Muscle layer of colon (tissue), 2 donors: ENCODE measurements around the gene RUSF1.

Source experiments
- H3K27ac ChIP-seq: one replicate; pipeline ENCODE4 v1.7.0; 2013; ENCODE audit warnings: low read depth, mild to moderate bottlenecking, low read length, moderate library complexity
- H3K27me3 ChIP-seq, 2 donors: one replicate each; pipeline ENCODE4 v1.7.0; 2013; ENCODE audit warnings: low read length in 2 of 2, mild to moderate bottlenecking in 2 of 2; ENCODE audit not compliant: insufficient read depth in 2 of 2, control insufficient read depth in 1 of 2
- H3K36me3 ChIP-seq: one replicate; pipeline ENCODE4 v1.7.0; 2013; ENCODE audit warnings: mild to moderate bottlenecking, low read length; ENCODE audit not compliant: insufficient read depth
- H3K4me1 ChIP-seq: one replicate; pipeline ENCODE4 v1.7.0; 2013; ENCODE audit warnings: mild to moderate bottlenecking, low read length; ENCODE audit not compliant: insufficient read depth
- H3K4me3 ChIP-seq, 2 donors: one replicate each; pipeline ENCODE4 v1.7.0; 2013; ENCODE audit warnings: low read length in 2 of 2, low read depth in 1 of 2, mild to moderate bottlenecking in 1 of 2, moderate library complexity in 1 of 2
- H3K9ac ChIP-seq: one replicate; pipeline ENCODE4 v1.7.0; 2013; ENCODE audit warnings: low read length
- H3K9me3 ChIP-seq: one replicate; pipeline ENCODE4 v1.7.0; 2013; ENCODE audit warnings: mild to moderate bottlenecking, low read length
- donor health status: abdominal sarcoma.
- donor health status: Adenocarcinoma of cecum.

Gene RUSF1

GRCh38 chr16:31493506-31494125, 14.6 kb downstream of the RUSF1 start:
- Histone ChIP-seq H3K27me3 (peaks cover 0 to 2% of the 10 kb centered on the region in 2 donors), H3K4me1 (no peaks in the 10 kb centered on the region), H3K4me3 (no peak overlapping the region), H3K9ac (no peak overlapping the region), H3K9me3 (no peaks in the 10 kb centered on the region), H3K36me3 (peaks cover 79% of the 10 kb centered on the region), H3K27ac (no peak overlapping the region)

- Histone ChIP-seq H3K4me3 (no peak overlapping the region), H3K36me3 (peaks cover 63% of the 10 kb centered on the region), H3K27me3 (peaks cover 0 to 18% of the 10 kb centered on the region in 2 donors), H3K9ac (no peak overlapping the region), H3K9me3 (no peaks in the 10 kb centered on the region), H3K27ac (no peak overlapping the region), H3K4me1 (peaks cover 14% of the 10 kb centered on the region)
Measured at GRCh38 chr16:31491778-31492418, 16.3 kb downstream of the RUSF1 start.

- Histone ChIP-seq H3K4me3 (no peak overlapping the region), H3K27me3 (peaks cover 6 to 29% of the 10 kb centered on the region in 2 donors), H3K36me3 (peaks cover 43% of the 10 kb centered on the region), H3K4me1 (peaks cover 14% of the 10 kb centered on the region), H3K27ac (no peak overlapping the region), H3K9me3 (no peaks in the 10 kb centered on the region), H3K9ac (no peak overlapping the region)
Measured at GRCh38 chr16:31489616-31490584, 18.3 kb downstream of the RUSF1 start.

- Histone ChIP-seq H3K9me3 (no peaks in the 10 kb centered on the region), H3K36me3 (peaks cover 36% of the 10 kb centered on the region)
Measured at GRCh38 chr16:31489298-31489564, 19.0 kb downstream of the RUSF1 start.

GRCh38 chr16:31488468-31489297, 19.5 kb downstream of the RUSF1 start:
- Histone ChIP-seq H3K9ac (no peak overlapping the region), H3K4me1 (peaks cover 14% of the 10 kb centered on the region), H3K4me3 (peak overlapping the region; percentile 33 to 58), H3K36me3 (peaks cover 33% of the 10 kb centered on the region), H3K9me3 (no peaks in the 10 kb centered on the region), H3K27ac (no peak overlapping the region), H3K27me3 (peaks cover 9 to 29% of the 10 kb centered on the region in 2 donors)

More at GRCh38 chr16:31489298-31489564, 19.0 kb downstream of the RUSF1 start:
- H3K9ac ChIP-seq: no peak overlapping the region
- peaks cover 14% of the 10 kb centered on the region for H3K4me1 ChIP-seq
- peaks cover 9 to 29% of the 10 kb centered on the region in 2 donors for H3K27me3 ChIP-seq
- no peak overlapping the region for H3K4me3 ChIP-seq
- H3K27ac ChIP-seq: no peak overlapping the region

- Histone ChIP-seq H3K27me3 (peaks cover 9 to 29% of the 10 kb centered on the region in 2 donors), H3K36me3 (peaks cover 25% of the 10 kb centered on the region), H3K27ac (no peak overlapping the region), H3K4me1 (peaks cover 14% of the 10 kb centered on the region), H3K9me3 (no peaks in the 10 kb centered on the region), H3K9ac (no peak overlapping the region), H3K4me3 (peak overlapping the region; percentile 33 to 58)
Measured at GRCh38 chr16:31487720-31488467, 20.3 kb downstream of the RUSF1 start.

GRCh38 chr16:31487071-31487719, 21.0 kb downstream of the RUSF1 start:
- H3K9ac ChIP-seq: no peak overlapping the region
- H3K4me1 ChIP-seq: peaks cover 14% of the 10 kb centered on the region
- H3K36me3 ChIP-seq: peaks cover 18% of the 10 kb centered on the region
- H3K27ac ChIP-seq: no peak overlapping the region
- H3K27me3 ChIP-seq: peaks cover 9 to 29% of the 10 kb centered on the region in 2 donors
- H3K4me3 ChIP-seq: peak overlapping the region; percentile 33 to 58
- H3K9me3 ChIP-seq: no peaks in the 10 kb centered on the region

GRCh38 chr16:31486045-31486444, 22.1 kb downstream of the RUSF1 start:
- Histone ChIP-seq H3K27me3 (peaks cover 9 to 29% of the 10 kb centered on the region in 2 donors), H3K9me3 (no peaks in the 10 kb centered on the region), H3K4me3 (no peak overlapping the region), H3K9ac (no peak overlapping the region), H3K4me1 (peaks cover 17% of the 10 kb centered on the region), H3K36me3 (peaks cover 11% of the 10 kb centered on the region), H3K27ac (no peak overlapping the region)

- Histone ChIP-seq H3K9ac (no peak overlapping the region), H3K4me1 (peaks cover 22% of the 10 kb centered on the region), H3K27me3 (peaks cover 9 to 29% of the 10 kb centered on the region in 2 donors), H3K9me3 (no peaks in the 10 kb centered on the region), H3K27ac (no peak overlapping the region), H3K36me3 (peaks cover 6% of the 10 kb centered on the region), H3K4me3 (no peak overlapping the region)
Measured at GRCh38 chr16:31485571-31485970, 22.6 kb downstream of the RUSF1 start.

GRCh38 chr16:31484491-31485171, 23.6 kb downstream of the RUSF1 start:
- H3K36me3 ChIP-seq: no peaks in the 10 kb centered on the region
- H3K4me1 ChIP-seq: peaks cover 23% of the 10 kb centered on the region
- peaks cover 9 to 29% of the 10 kb centered on the region in 2 donors for H3K27me3 ChIP-seq
- H3K4me3 ChIP-seq: no peak overlapping the region
- no peak overlapping the region for H3K27ac ChIP-seq
- H3K9me3 ChIP-seq: no peaks in the 10 kb centered on the region
- H3K9ac ChIP-seq: no peak overlapping the region
